HepG2 (cell line): ENCODE data around the gene ACAP2. TPM values are rescaled to one million over a fixed set of nuclear protein-coding genes. Genes with fewer than 3 reads are reported as not detected.

Experiments
- EHMT2 ChIP-seq: fragments of 200-600 bp; sonication (generic); IDR thresholded peaks from 2 replicates; pipeline ENCODE4 v1.7.0; 2017; ENCODE audit warnings: antibody characterized with exemption, low read depth, low read length, borderline replicate concordance
- GATAD1 ChIP-seq: IDR thresholded peaks from 2 replicates; pipeline ENCODE4 v1.6.1; 2016; ENCODE audit warnings: missing genetic modification reagents, missing compliant biosample characterization
- MAX ChIP-seq: IDR thresholded peaks from 2 replicates; pipeline ENCODE4 v1.6.1; 2012; ENCODE audit warnings: inconsistent platforms
- TOPORS ChIP-seq: sonication (generic); formaldehyde crosslinking; IDR thresholded peaks from 2 replicates; pipeline ENCODE4 v1.8.0; 2023; ENCODE audit warnings: mild to moderate bottlenecking, missing genetic modification reagents
- ZNF280D ChIP-seq: sonication (generic); formaldehyde crosslinking; IDR thresholded peaks from 2 replicates; pipeline ENCODE4 v1.5.1; 2020; ENCODE audit warnings: mild to moderate bottlenecking, missing genetic modification reagents
- ZNF343 ChIP-seq: sonication (generic); formaldehyde crosslinking; IDR thresholded peaks from 2 replicates; pipeline ENCODE4 v1.4.0; 2020; ENCODE audit warnings: mild to moderate bottlenecking, missing genetic modification reagents
- ZNF788 ChIP-seq: sonication (generic); formaldehyde crosslinking; IDR thresholded peaks from 2 replicates; pipeline ENCODE4 v1.5.0; 2020; ENCODE audit warnings: mild to moderate bottlenecking, missing genetic modification reagents, borderline replicate concordance
- ZSCAN25 ChIP-seq: sonication (generic); formaldehyde crosslinking; IDR thresholded peaks from 2 replicates; pipeline ENCODE4 v1.8.0; 2022; ENCODE audit warnings: mild to moderate bottlenecking, missing genetic modification reagents
- polyA plus RNA-seq, 8 experiments: library from polyadenylated mRNA; depleted of rRNA in 3 of 8; stranded (reverse) in 7 of 8; unstranded in 1 of 8; fragments of >200 nt; fragmentation: Illumina TruSeq in 4 of 8; extraction: Trizol in 4 of 8; gene quantifications; 2 replicates each; pipeline versions ENCODE4 v1.2.1 to v1.2.3, GENCODE V29; 2011 to 2016; ENCODE audit warnings: low read depth in 4 of 8, missing spikeins in 1 of 8, mixed read lengths in 1 of 8; ENCODE audit not compliant: insufficient read depth in 1 of 8
- total RNA-seq, 5 experiments: library from RNA; depleted of rRNA; stranded (reverse); fragments of >200 nt; fragmentation: Illumina TruSeq; extraction: Trizol; gene quantifications; 2 replicates each; pipeline ENCODE4 v1.2.3, GENCODE V29; 2016; ENCODE audit warnings: low read depth in 1 of 5
- TF ChIP-seq, protein P1 (sequence below): sonication (generic); formaldehyde crosslinking; IDR thresholded peaks from 2 replicates; pipeline ENCODE4 v1.9.0; 2021; ENCODE audit warnings: missing genetic modification reagents, mild to moderate bottlenecking, borderline replicate concordance
- TF ChIP-seq, protein P2 (sequence below): sonication (generic); formaldehyde crosslinking; IDR thresholded peaks from 2 replicates; pipeline ENCODE4 v1.4.0; 2020; ENCODE audit warnings: missing genetic modification reagents; ENCODE audit errors: not compliant biosample characterization
- TF ChIP-seq, protein P3 (sequence below): IDR thresholded peaks from 2 replicates; pipeline ENCODE4 v1.4.0; 2020; ENCODE audit warnings: mild to moderate bottlenecking, missing genetic modification reagents
- TF ChIP-seq, protein P4 (sequence below): sonication (generic); formaldehyde crosslinking; IDR thresholded peaks from 2 replicates; pipeline ENCODE4 v1.9.0; 2022; ENCODE audit warnings: missing genetic modification reagents, mild to moderate bottlenecking, borderline replicate concordance
- TF ChIP-seq, protein P5 (sequence below): sonication (generic); formaldehyde crosslinking; IDR thresholded peaks from 2 replicates; pipeline ENCODE4 v1.8.1; 2023; ENCODE audit warnings: missing genetic modification reagents, inconsistent platforms, borderline replicate concordance
- TF ChIP-seq, protein P6 (sequence below): sonication (generic); formaldehyde crosslinking; IDR thresholded peaks from 2 replicates; pipeline ENCODE4 v1.4.0; 2020; ENCODE audit warnings: missing genetic modification reagents

Gene ACAP2
- total and polyA plus RNA-seq, 2 of the 13 experiments (the other 11 are each of a cell fraction or from before 2014, with no cell fraction given): 7.3 to 23.9 TPM

DNA sequence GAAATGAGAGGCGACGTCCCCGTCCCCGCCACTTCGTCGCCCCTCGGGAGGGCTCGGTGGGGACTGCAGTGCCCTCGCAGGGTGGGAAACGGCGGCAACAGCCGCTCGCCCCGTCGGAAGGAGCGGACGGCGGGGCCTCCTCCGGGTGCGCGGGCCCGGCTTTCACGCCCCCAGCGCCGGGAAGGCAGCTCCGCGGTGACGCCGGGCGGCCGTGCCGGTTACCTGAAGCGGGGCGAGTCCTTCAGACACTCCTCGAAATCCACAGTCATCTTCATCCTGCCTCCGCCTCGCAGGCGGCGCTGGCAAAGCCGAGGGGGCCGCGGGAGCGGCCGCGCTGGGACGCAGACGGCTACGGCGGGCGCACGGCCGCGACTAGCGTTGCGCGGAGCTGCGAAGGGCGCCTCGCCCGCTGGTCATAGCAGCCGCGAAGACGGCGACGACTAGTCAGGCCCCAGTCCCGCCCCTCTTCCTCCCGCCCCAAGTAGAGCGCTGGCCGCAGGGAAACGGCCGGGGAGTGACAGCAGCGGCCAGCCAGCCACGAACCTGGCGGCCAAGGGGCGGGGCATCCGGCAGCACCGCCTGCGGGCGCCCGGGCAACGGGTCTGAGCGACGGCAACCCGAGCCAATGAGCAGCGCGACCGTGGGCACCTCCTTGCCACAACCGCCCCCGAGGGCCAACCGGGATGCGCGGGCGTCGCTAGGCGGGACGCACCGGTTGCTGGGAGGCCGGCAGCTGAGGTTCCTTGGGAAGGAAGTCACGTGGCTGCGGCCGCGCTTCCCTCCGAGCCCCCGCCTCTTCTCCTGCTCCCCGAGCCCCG lies at the start of gene ACAP2 (continued):
- TF ChIP-seq, protein P1, sequence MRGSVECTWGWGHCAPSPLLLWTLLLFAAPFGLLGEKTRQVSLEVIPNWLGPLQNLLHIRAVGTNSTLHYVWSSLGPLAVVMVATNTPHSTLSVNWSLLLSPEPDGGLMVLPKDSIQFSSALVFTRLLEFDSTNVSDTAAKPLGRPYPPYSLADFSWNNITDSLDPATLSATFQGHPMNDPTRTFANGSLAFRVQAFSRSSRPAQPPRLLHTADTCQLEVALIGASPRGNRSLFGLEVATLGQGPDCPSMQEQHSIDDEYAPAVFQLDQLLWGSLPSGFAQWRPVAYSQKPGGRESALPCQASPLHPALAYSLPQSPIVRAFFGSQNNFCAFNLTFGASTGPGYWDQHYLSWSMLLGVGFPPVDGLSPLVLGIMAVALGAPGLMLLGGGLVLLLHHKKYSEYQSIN: no peak
- TF ChIP-seq, protein P2, sequence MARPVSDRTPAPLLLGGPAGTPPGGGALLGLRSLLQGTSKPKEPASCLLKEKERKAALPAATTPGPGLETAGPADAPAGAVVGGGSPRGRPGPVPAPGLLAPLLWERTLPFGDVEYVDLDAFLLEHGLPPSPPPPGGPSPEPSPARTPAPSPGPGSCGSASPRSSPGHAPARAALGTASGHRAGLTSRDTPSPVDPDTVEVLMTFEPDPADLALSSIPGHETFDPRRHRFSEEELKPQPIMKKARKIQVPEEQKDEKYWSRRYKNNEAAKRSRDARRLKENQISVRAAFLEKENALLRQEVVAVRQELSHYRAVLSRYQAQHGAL (CRISPR knock-in tag): no peak
- TF ChIP-seq ZNF343 (CRISPR knock-in tag): peak; percentile 94
- peak; percentile 83 for TF ChIP-seq MAX
- TF ChIP-seq, protein P3, sequence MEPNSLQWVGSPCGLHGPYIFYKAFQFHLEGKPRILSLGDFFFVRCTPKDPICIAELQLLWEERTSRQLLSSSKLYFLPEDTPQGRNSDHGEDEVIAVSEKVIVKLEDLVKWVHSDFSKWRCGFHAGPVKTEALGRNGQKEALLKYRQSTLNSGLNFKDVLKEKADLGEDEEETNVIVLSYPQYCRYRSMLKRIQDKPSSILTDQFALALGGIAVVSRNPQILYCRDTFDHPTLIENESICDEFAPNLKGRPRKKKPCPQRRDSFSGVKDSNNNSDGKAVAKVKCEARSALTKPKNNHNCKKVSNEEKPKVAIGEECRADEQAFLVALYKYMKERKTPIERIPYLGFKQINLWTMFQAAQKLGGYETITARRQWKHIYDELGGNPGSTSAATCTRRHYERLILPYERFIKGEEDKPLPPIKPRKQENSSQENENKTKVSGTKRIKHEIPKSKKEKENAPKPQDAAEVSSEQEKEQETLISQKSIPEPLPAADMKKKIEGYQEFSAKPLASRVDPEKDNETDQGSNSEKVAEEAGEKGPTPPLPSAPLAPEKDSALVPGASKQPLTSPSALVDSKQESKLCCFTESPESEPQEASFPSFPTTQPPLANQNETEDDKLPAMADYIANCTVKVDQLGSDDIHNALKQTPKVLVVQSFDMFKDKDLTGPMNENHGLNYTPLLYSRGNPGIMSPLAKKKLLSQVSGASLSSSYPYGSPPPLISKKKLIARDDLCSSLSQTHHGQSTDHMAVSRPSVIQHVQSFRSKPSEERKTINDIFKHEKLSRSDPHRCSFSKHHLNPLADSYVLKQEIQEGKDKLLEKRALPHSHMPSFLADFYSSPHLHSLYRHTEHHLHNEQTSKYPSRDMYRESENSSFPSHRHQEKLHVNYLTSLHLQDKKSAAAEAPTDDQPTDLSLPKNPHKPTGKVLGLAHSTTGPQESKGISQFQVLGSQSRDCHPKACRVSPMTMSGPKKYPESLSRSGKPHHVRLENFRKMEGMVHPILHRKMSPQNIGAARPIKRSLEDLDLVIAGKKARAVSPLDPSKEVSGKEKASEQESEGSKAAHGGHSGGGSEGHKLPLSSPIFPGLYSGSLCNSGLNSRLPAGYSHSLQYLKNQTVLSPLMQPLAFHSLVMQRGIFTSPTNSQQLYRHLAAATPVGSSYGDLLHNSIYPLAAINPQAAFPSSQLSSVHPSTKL (CRISPR knock-in tag): no peak; the same call in 1 of the 2 replicates
- TF ChIP-seq, protein P4, sequence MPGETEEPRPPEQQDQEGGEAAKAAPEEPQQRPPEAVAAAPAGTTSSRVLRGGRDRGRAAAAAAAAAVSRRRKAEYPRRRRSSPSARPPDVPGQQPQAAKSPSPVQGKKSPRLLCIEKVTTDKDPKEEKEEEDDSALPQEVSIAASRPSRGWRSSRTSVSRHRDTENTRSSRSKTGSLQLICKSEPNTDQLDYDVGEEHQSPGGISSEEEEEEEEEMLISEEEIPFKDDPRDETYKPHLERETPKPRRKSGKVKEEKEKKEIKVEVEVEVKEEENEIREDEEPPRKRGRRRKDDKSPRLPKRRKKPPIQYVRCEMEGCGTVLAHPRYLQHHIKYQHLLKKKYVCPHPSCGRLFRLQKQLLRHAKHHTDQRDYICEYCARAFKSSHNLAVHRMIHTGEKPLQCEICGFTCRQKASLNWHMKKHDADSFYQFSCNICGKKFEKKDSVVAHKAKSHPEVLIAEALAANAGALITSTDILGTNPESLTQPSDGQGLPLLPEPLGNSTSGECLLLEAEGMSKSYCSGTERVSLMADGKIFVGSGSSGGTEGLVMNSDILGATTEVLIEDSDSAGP (CRISPR knock-in tag): peak; percentile 60; the same call in 1 of the 2 replicates
- TF ChIP-seq, protein P5, sequence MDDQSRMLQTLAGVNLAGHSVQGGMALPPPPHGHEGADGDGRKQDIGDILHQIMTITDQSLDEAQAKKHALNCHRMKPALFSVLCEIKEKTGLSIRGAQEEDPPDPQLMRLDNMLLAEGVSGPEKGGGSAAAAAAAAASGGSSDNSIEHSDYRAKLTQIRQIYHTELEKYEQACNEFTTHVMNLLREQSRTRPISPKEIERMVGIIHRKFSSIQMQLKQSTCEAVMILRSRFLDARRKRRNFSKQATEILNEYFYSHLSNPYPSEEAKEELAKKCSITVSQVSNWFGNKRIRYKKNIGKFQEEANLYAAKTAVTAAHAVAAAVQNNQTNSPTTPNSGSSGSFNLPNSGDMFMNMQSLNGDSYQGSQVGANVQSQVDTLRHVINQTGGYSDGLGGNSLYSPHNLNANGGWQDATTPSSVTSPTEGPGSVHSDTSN (CRISPR knock-in tag): peak; percentile 94; the same call in 1 of the 2 replicates
- peak; percentile 30; the same call in 1 of the 2 replicates for TF ChIP-seq GATAD1 (CRISPR knock-in tag)
- TF ChIP-seq, protein P6, sequence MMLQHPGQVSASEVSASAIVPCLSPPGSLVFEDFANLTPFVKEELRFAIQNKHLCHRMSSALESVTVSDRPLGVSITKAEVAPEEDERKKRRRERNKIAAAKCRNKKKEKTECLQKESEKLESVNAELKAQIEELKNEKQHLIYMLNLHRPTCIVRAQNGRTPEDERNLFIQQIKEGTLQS (CRISPR knock-in tag): no peak
- TF ChIP-seq ZNF788 (CRISPR knock-in tag): peak; percentile 62; the same call in 1 of the 2 replicates
- TF ChIP-seq ZSCAN25: 0 out of 2 replicates have a peak, but pooled peaks have one; percentile 48
- no peak; the same call in 1 of the 2 replicates for TF ChIP-seq ZNF280D (CRISPR knock-in tag)
- TF ChIP-seq EHMT2: no peak
- no peak for TF ChIP-seq TOPORS
